NB4 (cell line): ENCODE results near the gene FUOM.

ENCODE experiments used
- TF ChIP-seq, protein P1 (sequence below): IDR thresholded peaks from one replicate; pipeline ENCODE4 v1.5.1; 2012; ENCODE audit warnings: low read depth, low read length
- TF ChIP-seq, protein P2 (sequence below): IDR thresholded peaks from 2 replicates; pipeline ENCODE4 v1.6.1; 2011; ENCODE audit warnings: low read depth, low read length

DNA sequence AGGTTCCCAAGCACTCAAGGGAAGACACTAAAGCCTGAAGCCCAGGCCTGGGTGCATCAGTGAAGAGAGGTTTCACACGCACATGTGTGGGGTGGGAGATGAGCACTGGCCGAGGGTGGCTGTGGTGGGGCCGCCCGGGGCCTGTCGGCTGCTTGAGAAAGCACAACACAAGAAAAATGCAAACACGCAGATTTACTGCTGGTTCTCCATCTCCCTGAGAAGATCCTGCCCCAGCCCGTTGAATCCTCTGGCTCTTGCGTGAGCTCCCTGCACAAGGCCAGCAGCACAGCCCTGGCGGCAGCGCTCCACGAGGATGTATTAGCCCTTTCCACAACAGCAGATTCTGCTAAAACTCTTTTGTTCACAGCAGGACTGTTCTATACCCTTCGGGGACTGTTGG lies 42.9 kb downstream of the FUOM start:
- TF ChIP-seq, protein P1, sequence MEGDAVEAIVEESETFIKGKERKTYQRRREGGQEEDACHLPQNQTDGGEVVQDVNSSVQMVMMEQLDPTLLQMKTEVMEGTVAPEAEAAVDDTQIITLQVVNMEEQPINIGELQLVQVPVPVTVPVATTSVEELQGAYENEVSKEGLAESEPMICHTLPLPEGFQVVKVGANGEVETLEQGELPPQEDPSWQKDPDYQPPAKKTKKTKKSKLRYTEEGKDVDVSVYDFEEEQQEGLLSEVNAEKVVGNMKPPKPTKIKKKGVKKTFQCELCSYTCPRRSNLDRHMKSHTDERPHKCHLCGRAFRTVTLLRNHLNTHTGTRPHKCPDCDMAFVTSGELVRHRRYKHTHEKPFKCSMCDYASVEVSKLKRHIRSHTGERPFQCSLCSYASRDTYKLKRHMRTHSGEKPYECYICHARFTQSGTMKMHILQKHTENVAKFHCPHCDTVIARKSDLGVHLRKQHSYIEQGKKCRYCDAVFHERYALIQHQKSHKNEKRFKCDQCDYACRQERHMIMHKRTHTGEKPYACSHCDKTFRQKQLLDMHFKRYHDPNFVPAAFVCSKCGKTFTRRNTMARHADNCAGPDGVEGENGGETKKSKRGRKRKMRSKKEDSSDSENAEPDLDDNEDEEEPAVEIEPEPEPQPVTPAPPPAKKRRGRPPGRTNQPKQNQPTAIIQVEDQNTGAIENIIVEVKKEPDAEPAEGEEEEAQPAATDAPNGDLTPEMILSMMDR = no peak
- TF ChIP-seq, protein P2, sequence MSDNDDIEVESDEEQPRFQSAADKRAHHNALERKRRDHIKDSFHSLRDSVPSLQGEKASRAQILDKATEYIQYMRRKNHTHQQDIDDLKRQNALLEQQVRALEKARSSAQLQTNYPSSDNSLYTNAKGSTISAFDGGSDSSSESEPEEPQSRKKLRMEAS = no peak
